Stimulated activated CD4-positive, alpha-beta T cell treated with anti-CD3 and anti-CD28 coated beads, Interleukin-12 subunit alpha, Interleukin-12 subunit beta, amount 100 ng/mL, for 24 hours (primary cell): ENCODE results near the gene SDF4.

ENCODE experiments used
- DNase-seq, 2 experiments: peaks; one replicate each; pipeline ENCODE4 v3.0.0-alpha.2; 2020; ENCODE audit warnings: low read depth in 2 of 2

The SDF4 gene

GRCh38 chr1:1242461-1243265 lies 10.9 kb upstream of the SDF4 start:
- DNase-seq = no peak

GRCh38 chr1:1241588-1242219 lies 9.9 kb upstream of the SDF4 start:
- DNase-seq = no peak

GRCh38 chr1:1240822-1241587 lies 9.2 kb upstream of the SDF4 start:
- no peak for DNase-seq

- no peak for DNase-seq
Observed at GRCh38 chr1:1240348-1240732, 8.5 kb upstream of the SDF4 start.

GRCh38 chr1:1239614-1240347 lies 8.0 kb upstream of the SDF4 start:
- DNase-seq = no peak

GRCh38 chr1:1239227-1239613 lies 7.4 kb upstream of the SDF4 start:
- no peak for DNase-seq

- no peak for DNase-seq
Observed at GRCh38 chr1:1238702-1239178, 6.9 kb upstream of the SDF4 start.

- DNase-seq = no peak
Observed at GRCh38 chr1:1237874-1238701, 6.3 kb upstream of the SDF4 start.

- DNase-seq = no peak
Observed at GRCh38 chr1:1236945-1237873, 5.4 kb upstream of the SDF4 start.

- DNase-seq = no peak
Observed at GRCh38 chr1:1236176-1236763, 4.5 kb upstream of the SDF4 start.

- DNase-seq = no peak
Observed at GRCh38 chr1:1235016-1235744, 3.4 kb upstream of the SDF4 start.

- no peak for DNase-seq
Observed at GRCh38 chr1:1234180-1234808, 2.5 kb upstream of the SDF4 start.

- DNase-seq = no peak
Observed at GRCh38 chr1:1233567-1233892, 1.7 kb upstream of the SDF4 start.

- no peak for DNase-seq
Observed at GRCh38 chr1:1232796-1233566, 1.2 kb upstream of the SDF4 start.

GRCh38 chr1:1232208-1232795 lies 501 bp upstream of the SDF4 start, which contains the start of gene B3GALT6:
B3GALT6 (plus strand) TSS chr1:1232237; CDS start chr1:1232279, 42 bp downstream.
- no peak for DNase-seq

GRCh38 chr1:1230656-1231399 lies 973 bp downstream of the SDF4 start:
- no peak for DNase-seq
